HL-60 (cell line): ENCODE data around the gene ZNF609.

Experiments
- DNase-seq, 2 experiments: peaks; one replicate each; pipeline ENCODE4 v3.0.0-alpha.2; 2010 to 2020; ENCODE audit warnings: low read depth in 1 of 2, low spot score in 1 of 2
- H3K27ac ChIP-seq: fragments of 250-450 bp; sonication (Bioruptor Pico); replicated peaks from 2 replicates; pipeline ENCODE4 v1.5.1; 2020; ENCODE audit warnings: mild to moderate bottlenecking, moderate library complexity
- H3K27me3 ChIP-seq: fragments of 250-450 bp; sonication (Bioruptor Pico); 2 replicates; pipeline ENCODE4 v1.5.1; 2021; ENCODE audit warnings: mild to moderate bottlenecking, moderate library complexity; ENCODE audit not compliant: insufficient read depth, poor library complexity, severe bottlenecking
- H3K4me3 ChIP-seq: replicated peaks from 2 replicates; pipeline ENCODE4 v1.5.1; 2011; ENCODE audit warnings: mild to moderate bottlenecking, control low read depth, low read length; ENCODE audit not compliant: insufficient read depth
- GABPA ChIP-seq: IDR thresholded peaks from 2 replicates; pipeline ENCODE4 v1.6.1; 2012; ENCODE audit warnings: low read depth
- POLR2AphosphoS5 ChIP-seq: IDR thresholded peaks from 2 replicates; pipeline ENCODE4 v1.6.1; 2012; ENCODE audit warnings: low read depth
- SPI1 ChIP-seq: IDR thresholded peaks from 2 replicates; pipeline ENCODE4 v1.6.1; 2012; ENCODE audit warnings: low read depth, mild to moderate bottlenecking, borderline replicate concordance
- TF ChIP-seq, protein P1 (sequence below): IDR thresholded peaks from one replicate; pipeline ENCODE4 v1.5.1; 2011; ENCODE audit warnings: low read length, control low read depth, inconsistent platforms; ENCODE audit not compliant: insufficient read depth
- TF ChIP-seq, protein P2 (sequence below): IDR thresholded peaks from 2 replicates; pipeline ENCODE4 v1.6.1; 2012; ENCODE audit warnings: low read depth; ENCODE audit not compliant: insufficient replicate concordance

Gene ZNF609

DNA sequence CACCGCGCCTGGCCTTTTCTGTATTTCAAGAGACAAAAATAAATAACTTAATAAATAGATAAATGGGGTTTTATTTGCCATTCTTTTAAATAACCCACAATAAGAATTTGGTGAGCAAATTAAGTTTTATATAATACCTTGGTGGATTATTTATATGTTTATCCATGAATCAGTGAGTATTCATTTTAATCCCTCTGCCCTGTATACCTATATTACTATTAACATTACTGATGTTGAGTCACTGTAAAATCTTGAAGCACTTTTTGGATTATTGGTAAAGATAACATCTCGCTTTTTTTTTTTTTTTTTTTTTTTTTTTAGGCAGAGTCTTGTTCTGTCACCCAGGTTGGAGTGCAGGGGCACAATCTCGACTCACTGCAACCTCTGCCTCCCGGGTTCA lies 154.1 kb downstream of the ZNF609 start:
- Histone ChIP-seq H3K27me3 (no peaks in the 10 kb centered on the region), H3K4me3 (no peak overlapping the region), H3K27ac (no peak overlapping the region)
- TF ChIP-seq SPI1: no peak
- TF ChIP-seq, protein P1, sequence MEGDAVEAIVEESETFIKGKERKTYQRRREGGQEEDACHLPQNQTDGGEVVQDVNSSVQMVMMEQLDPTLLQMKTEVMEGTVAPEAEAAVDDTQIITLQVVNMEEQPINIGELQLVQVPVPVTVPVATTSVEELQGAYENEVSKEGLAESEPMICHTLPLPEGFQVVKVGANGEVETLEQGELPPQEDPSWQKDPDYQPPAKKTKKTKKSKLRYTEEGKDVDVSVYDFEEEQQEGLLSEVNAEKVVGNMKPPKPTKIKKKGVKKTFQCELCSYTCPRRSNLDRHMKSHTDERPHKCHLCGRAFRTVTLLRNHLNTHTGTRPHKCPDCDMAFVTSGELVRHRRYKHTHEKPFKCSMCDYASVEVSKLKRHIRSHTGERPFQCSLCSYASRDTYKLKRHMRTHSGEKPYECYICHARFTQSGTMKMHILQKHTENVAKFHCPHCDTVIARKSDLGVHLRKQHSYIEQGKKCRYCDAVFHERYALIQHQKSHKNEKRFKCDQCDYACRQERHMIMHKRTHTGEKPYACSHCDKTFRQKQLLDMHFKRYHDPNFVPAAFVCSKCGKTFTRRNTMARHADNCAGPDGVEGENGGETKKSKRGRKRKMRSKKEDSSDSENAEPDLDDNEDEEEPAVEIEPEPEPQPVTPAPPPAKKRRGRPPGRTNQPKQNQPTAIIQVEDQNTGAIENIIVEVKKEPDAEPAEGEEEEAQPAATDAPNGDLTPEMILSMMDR: no peak
- TF ChIP-seq GABPA: no peak
- TF ChIP-seq, protein P2, sequence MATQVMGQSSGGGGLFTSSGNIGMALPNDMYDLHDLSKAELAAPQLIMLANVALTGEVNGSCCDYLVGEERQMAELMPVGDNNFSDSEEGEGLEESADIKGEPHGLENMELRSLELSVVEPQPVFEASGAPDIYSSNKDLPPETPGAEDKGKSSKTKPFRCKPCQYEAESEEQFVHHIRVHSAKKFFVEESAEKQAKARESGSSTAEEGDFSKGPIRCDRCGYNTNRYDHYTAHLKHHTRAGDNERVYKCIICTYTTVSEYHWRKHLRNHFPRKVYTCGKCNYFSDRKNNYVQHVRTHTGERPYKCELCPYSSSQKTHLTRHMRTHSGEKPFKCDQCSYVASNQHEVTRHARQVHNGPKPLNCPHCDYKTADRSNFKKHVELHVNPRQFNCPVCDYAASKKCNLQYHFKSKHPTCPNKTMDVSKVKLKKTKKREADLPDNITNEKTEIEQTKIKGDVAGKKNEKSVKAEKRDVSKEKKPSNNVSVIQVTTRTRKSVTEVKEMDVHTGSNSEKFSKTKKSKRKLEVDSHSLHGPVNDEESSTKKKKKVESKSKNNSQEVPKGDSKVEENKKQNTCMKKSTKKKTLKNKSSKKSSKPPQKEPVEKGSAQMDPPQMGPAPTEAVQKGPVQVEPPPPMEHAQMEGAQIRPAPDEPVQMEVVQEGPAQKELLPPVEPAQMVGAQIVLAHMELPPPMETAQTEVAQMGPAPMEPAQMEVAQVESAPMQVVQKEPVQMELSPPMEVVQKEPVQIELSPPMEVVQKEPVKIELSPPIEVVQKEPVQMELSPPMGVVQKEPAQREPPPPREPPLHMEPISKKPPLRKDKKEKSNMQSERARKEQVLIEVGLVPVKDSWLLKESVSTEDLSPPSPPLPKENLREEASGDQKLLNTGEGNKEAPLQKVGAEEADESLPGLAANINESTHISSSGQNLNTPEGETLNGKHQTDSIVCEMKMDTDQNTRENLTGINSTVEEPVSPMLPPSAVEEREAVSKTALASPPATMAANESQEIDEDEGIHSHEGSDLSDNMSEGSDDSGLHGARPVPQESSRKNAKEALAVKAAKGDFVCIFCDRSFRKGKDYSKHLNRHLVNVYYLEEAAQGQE: no peak
- TF ChIP-seq POLR2AphosphoS5: no peak
- no peak for DNase-seq

DNA sequence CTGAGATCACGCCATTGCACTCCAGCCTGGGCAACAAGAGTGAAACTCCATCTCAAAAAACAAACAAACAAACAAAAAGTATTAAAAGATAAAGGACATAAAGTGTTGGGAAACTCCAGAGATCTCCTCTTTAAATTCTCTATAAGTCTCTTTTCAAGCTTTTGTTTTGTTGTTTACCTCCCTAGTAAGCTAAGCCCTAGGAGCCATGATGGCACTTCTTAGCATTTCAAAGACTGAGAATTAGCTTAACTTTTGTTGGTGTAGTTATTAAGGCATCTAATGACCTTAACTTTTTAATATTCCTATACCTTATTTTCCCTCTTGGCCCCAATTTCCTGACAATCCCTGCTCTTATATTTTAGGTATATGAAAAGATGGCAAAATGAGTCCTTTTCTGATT lies 157.3 kb downstream of the ZNF609 start:
- TF ChIP-seq, protein P2: no peak
- TF ChIP-seq GABPA (no peak), SPI1 (no peak), POLR2AphosphoS5 (no peak)
- TF ChIP-seq, protein P1: no peak
- no peak overlapping the region for H3K4me3 ChIP-seq
- H3K27me3 ChIP-seq: no peaks in the 10 kb centered on the region
- no peak for DNase-seq
- no peak overlapping the region for H3K27ac ChIP-seq

DNA sequence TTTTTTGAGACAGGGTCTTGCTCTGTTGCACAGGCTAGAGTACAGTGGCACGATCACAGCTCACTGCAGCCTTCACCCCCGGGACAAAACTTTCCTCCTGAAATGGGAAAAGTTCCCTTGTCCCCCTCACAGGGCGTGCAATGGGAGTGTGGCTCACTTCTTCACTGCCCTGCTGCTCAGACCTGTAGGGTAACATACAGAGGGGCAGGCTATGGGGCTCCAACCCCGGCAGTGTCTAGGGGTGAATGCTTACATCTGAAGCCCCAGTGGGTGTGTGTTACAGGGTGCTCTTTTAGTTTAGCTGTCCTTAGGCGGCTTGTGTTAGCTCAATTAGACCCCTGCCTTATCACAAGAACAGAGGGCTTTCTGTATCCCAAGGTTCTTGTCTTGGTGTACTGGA lies 157.8 kb downstream of the ZNF609 start:
- no peak for DNase-seq
- Histone ChIP-seq H3K27ac (no peak overlapping the region), H3K4me3 (no peak overlapping the region), H3K27me3 (no peaks in the 10 kb centered on the region)
- TF ChIP-seq POLR2AphosphoS5 (no peak), SPI1 (no peak), GABPA (no peak)
- TF ChIP-seq, protein P2: no peak
- TF ChIP-seq, protein P1: no peak
